IPS-15b (cell line): Measurements from ENCODE around the gene FAM193A.

Source experiments
- H3K27me3 ChIP-seq: one replicate; pipeline ENCODE4 v1.6.1; 2013; ENCODE audit warnings: low read length; ENCODE audit not compliant: control insufficient read depth, insufficient read depth
- H3K36me3 ChIP-seq: one replicate; pipeline ENCODE4 v1.6.1; 2013; ENCODE audit warnings: low read length; ENCODE audit not compliant: control insufficient read depth, insufficient read depth
- H3K4me1 ChIP-seq: one replicate; pipeline ENCODE4 v1.6.1; 2013; ENCODE audit warnings: mild to moderate bottlenecking, low read length; ENCODE audit not compliant: control insufficient read depth, insufficient read depth
- H3K4me3 ChIP-seq: one replicate; pipeline ENCODE4 v1.5.1; 2013; ENCODE audit warnings: low read depth, low read length
- H3K9ac ChIP-seq: one replicate; pipeline ENCODE4 v1.6.1; 2013; ENCODE audit warnings: low read depth, mild to moderate bottlenecking, low read length
- H3K9me3 ChIP-seq: one replicate; pipeline ENCODE4 v1.6.1; 2013; ENCODE audit warnings: mild to moderate bottlenecking, low read length; ENCODE audit not compliant: control insufficient read depth, insufficient read depth

FAM193A gene

GRCh38 chr4:2689825-2690700 lies 153.6 kb downstream of the FAM193A start:
- Histone ChIP-seq H3K9ac (no peak overlapping the region), H3K4me3 (no peak overlapping the region), H3K27me3 (no peaks in the 10 kb centered on the region), H3K36me3 (peaks cover 35% of the 10 kb centered on the region), H3K9me3 (no peaks in the 10 kb centered on the region), H3K4me1 (no peaks in the 10 kb centered on the region)

GRCh38 chr4:2691313-2691712 lies 154.9 kb downstream of the FAM193A start:
- H3K9me3 ChIP-seq, result no peaks in the 10 kb centered on the region
- no peak overlapping the region for H3K4me3 ChIP-seq
- peaks cover 42% of the 10 kb centered on the region for H3K36me3 ChIP-seq
- H3K27me3 ChIP-seq, result no peaks in the 10 kb centered on the region
- H3K4me1 ChIP-seq, result no peaks in the 10 kb centered on the region
- no peak overlapping the region for H3K9ac ChIP-seq

GRCh38 chr4:2691952-2692435 lies 155.5 kb downstream of the FAM193A start:
- Histone ChIP-seq H3K4me1 (no peaks in the 10 kb centered on the region), H3K27me3 (no peaks in the 10 kb centered on the region), H3K4me3 (no peak overlapping the region), H3K36me3 (peaks cover 48% of the 10 kb centered on the region), H3K9me3 (no peaks in the 10 kb centered on the region), H3K9ac (no peak overlapping the region)

GRCh38 chr4:2694691-2695090 lies 158.2 kb downstream of the FAM193A start:
- Histone ChIP-seq H3K27me3 (no peaks in the 10 kb centered on the region), H3K9ac (no peak overlapping the region)

GRCh38 chr4:2695346-2696060 lies 159.1 kb downstream of the FAM193A start:
- H3K4me3 ChIP-seq, result no peak overlapping the region
- H3K36me3 ChIP-seq, result peaks cover 51% of the 10 kb centered on the region
- H3K4me1 ChIP-seq, result no peaks in the 10 kb centered on the region
- no peak overlapping the region for H3K9ac ChIP-seq
- no peaks in the 10 kb centered on the region for H3K27me3 ChIP-seq
- H3K9me3 ChIP-seq, result no peaks in the 10 kb centered on the region

More at GRCh38 chr4:2694691-2695090, 158.2 kb downstream of the FAM193A start:
- H3K9me3 ChIP-seq, result no peaks in the 10 kb centered on the region
- no peak overlapping the region for H3K4me3 ChIP-seq
- no peaks in the 10 kb centered on the region for H3K4me1 ChIP-seq
- H3K36me3 ChIP-seq, result peaks cover 51% of the 10 kb centered on the region

- Histone ChIP-seq H3K9me3 (no peaks in the 10 kb centered on the region), H3K36me3 (peaks cover 51% of the 10 kb centered on the region), H3K4me3 (no peak overlapping the region), H3K27me3 (no peaks in the 10 kb centered on the region), H3K4me1 (no peaks in the 10 kb centered on the region), H3K9ac (no peak overlapping the region)
Observed at GRCh38 chr4:2696423-2696822, 160.0 kb downstream of the FAM193A start.

GRCh38 chr4:2697995-2698414 lies 161.6 kb downstream of the FAM193A start:
- no peaks in the 10 kb centered on the region for H3K27me3 ChIP-seq
- H3K9me3 ChIP-seq, result no peaks in the 10 kb centered on the region
- peaks cover 55% of the 10 kb centered on the region for H3K36me3 ChIP-seq
- H3K9ac ChIP-seq, result no peak overlapping the region
- H3K4me1 ChIP-seq, result no peaks in the 10 kb centered on the region
- no peak overlapping the region for H3K4me3 ChIP-seq

- H3K27me3 ChIP-seq, result no peaks in the 10 kb centered on the region
Observed at GRCh38 chr4:2698504-2698903, 162.1 kb downstream of the FAM193A start.

GRCh38 chr4:2698951-2699505 lies 162.6 kb downstream of the FAM193A start:
- H3K4me3 ChIP-seq, result no peak overlapping the region
- H3K4me1 ChIP-seq, result no peaks in the 10 kb centered on the region
- H3K9ac ChIP-seq, result no peak overlapping the region
- H3K27me3 ChIP-seq, result no peaks in the 10 kb centered on the region
- no peaks in the 10 kb centered on the region for H3K9me3 ChIP-seq
- H3K36me3 ChIP-seq, result peaks cover 56% of the 10 kb centered on the region

More at GRCh38 chr4:2698504-2698903, 162.1 kb downstream of the FAM193A start:
- Histone ChIP-seq H3K9me3 (no peaks in the 10 kb centered on the region), H3K4me1 (no peaks in the 10 kb centered on the region), H3K4me3 (no peak overlapping the region), H3K36me3 (peaks cover 60% of the 10 kb centered on the region), H3K9ac (no peak overlapping the region)

GRCh38 chr4:2699534-2699933 lies 163.1 kb downstream of the FAM193A start:
- H3K27me3 ChIP-seq, result no peaks in the 10 kb centered on the region
- H3K4me3 ChIP-seq, result no peak overlapping the region
- no peaks in the 10 kb centered on the region for H3K9me3 ChIP-seq
- H3K36me3 ChIP-seq, result peaks cover 53% of the 10 kb centered on the region
- H3K4me1 ChIP-seq, result no peaks in the 10 kb centered on the region
- H3K9ac ChIP-seq, result no peak overlapping the region

GRCh38 chr4:2700031-2700430 lies 163.6 kb downstream of the FAM193A start:
- H3K9ac ChIP-seq, result no peak overlapping the region
- H3K27me3 ChIP-seq, result no peaks in the 10 kb centered on the region
- H3K4me1 ChIP-seq, result no peaks in the 10 kb centered on the region
- no peaks in the 10 kb centered on the region for H3K9me3 ChIP-seq
- H3K4me3 ChIP-seq, result no peak overlapping the region
- peaks cover 48% of the 10 kb centered on the region for H3K36me3 ChIP-seq
